ENCODE measurements around the gene IL1RAPL1.
"Not testable (repeated sequence)": the region's sequence is repeated elsewhere in the genome, so short reads cannot be mapped to it uniquely, and the experiment has no call there.

IL1RAPL1 gene

DNA sequence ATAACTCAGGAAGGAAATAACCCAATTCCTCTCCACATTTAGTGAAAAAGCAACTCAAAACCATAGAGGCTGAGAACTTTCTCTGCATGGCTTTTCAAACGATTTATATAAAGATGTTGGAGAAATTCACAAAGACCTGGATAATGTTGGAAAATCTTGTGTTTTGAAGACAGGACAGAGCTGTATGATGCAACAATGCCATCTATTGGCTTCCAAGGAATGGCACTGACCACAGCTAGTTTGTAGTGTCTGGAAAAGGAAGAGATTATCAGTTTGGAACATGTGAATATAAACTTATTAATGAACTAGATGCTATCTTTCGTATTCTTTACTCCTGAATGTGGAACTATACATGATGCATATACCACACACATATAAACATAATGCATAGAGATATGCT is 503.6 kb downstream of the IL1RAPL1 start:
- FAIRE-seq (no peak), DNase-seq (ENCODE audit: low spot score) (no peak)

DNA sequence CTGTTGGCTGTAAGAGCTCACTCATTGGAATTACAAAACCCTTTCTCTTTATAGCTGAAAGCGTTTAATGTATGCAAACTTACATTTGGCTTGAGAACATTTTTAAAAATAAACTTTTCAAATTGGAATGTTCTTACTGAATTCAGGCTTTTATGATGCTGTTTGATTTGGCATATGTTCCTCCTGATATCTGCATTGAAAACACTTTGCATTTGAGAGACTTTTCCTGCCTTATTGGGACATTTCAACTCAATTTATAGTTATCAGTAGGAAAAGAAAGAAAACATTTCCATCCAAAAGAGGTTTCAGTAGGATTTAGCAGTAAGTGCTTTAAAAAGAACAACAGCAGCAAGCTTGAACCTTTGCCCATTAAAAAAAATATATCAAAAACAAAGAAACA is 520.0 kb downstream of the IL1RAPL1 start:
- FAIRE-seq (no peak), DNase-seq (ENCODE audit: low spot score) (no peak)

DNA sequence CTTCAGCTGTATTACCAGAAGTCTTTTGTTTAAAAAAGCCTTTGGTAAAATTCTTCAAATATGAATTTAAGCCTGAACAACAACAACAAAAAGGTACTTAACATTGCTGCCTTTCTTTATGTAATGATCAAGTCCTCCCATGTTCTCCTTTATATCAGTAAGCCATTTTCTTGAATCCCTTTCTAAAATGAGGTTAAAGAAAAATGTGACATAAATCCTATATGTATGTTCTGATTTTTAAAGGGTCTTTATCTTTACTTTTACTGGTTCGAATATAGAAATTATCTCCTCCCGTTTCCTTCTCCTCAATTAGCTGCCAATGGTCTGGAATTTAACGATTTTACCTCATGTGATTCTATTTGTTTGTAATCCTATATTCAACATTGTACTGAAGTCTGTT is 522.8 kb downstream of the IL1RAPL1 start:
- no peak for FAIRE-seq
- DNase-seq (ENCODE audit: low spot score) = no peak

DNA sequence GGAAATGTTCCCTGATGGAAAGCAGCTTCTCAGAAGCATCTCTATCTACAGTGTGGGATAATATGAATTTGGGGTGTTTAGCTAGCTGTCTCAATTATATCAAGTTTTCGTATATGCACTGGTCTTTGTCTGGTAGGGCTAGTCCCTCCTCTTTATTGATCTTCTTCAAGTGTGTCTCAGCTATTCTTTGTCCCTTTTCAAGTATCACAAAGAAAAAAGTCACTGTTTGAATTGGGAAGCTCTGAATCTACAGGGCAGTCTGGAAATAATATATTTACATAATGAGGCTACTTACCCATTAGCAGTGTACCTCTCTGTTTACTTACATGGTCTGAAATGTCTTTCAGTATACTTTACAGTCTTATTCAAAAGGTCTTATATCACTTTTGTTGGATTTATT is 526.0 kb downstream of the IL1RAPL1 start:
- DNase-seq (ENCODE audit: low spot score) (no peak), FAIRE-seq (no peak)

DNA sequence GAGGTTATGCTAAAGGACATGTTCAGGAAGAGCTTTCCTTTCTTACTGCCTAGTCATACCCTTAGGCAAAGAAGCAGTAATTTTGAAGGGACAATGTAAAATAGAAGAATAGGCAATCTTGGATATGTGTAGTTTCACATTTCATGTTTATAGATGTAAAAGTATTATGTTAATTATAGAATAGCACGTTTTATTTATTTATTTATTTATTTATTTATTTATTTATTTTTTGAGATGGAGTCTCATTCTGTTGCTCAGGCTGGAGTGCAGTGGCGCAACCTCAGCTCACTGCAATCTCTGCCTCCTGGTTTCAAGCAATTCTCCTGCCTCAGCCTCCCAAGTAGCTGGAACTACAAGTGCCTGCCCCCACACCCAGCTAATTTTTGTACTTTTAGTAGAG is 535.6 kb downstream of the IL1RAPL1 start:
- not testable (repeated sequence) for FAIRE-seq; DNase-seq (ENCODE audit: low spot score)

DNA sequence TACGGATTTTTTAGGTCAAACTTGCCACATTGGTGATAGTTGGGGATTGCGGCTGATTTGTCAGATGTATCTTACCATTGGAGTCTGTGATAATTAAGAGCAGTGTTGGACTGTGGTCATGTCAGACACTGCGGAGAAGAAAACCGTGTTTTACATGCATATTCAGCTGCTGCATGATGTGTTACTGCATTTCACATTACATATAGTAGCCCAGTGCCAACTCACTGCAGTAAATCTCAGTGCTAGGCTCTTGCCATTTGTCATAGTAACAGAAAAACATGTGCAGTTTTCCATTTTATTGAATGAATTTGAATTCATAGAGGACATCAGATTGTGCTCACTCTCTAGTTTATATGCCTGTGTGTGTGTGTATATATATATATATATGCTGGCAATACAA is 543.7 kb downstream of the IL1RAPL1 start:
- no peak for FAIRE-seq
- no peak for DNase-seq (ENCODE audit: low spot score)

DNA sequence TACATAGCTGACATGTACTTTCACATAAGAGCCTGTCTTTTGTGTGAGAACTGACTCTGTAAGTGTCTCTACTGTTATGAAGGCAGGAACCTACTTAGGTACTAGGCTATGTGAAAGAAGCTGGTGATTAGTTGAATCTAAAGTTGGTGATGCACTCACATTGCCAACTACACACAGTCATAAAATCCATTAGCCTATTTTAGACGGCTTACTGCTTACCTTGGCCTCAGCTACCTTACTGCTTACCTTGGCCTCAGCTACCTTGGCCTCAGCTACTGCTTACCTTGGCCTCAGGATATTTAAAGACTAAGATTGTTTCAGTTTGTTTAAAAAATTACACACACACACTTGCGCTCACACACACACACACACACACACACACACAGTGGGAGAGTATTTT is 549.7 kb downstream of the IL1RAPL1 start:
- DNase-seq (ENCODE audit: low spot score) = no peak
- no peak for FAIRE-seq

DNA sequence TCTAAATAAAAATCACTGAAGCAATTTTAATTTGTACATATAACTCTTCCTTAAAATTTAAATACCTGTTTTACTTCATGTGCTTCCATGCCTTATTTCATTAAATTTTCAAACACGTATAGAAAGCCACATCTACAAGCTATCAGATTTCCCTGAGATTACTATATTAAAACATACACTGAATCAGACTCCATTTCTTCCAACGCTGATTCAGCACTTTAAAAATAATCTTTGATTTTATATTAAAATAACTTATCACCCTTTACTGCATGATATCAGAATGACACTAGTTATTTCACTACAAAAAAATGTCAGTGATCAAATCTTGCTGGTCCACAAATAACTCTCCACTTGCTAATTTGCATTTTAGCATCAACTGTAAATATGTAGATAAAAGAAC is 550.8 kb downstream of the IL1RAPL1 start:
- no peak for FAIRE-seq
- DNase-seq (ENCODE audit: low spot score) = no peak

DNA sequence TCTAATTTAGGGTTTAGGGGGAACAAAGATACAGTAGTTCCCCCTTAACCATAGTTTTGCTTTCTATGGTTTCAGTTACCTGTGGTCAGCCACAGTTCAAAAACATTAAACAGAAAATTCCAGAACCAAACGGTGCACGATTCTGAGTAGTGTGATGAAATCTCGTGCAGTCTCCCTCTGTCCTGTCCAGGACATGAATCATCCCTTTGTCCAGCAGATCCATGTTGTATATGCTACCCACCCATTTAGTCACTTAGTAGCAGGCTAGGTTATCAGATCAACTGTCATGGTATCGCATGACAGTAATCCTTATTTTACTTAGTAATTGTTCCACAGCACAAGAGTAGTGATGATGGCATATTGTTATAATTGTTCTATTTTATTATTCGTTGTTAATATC is 556.1 kb downstream of the IL1RAPL1 start:
- FAIRE-seq = no peak
- no peak for DNase-seq (ENCODE audit: low spot score)

DNA sequence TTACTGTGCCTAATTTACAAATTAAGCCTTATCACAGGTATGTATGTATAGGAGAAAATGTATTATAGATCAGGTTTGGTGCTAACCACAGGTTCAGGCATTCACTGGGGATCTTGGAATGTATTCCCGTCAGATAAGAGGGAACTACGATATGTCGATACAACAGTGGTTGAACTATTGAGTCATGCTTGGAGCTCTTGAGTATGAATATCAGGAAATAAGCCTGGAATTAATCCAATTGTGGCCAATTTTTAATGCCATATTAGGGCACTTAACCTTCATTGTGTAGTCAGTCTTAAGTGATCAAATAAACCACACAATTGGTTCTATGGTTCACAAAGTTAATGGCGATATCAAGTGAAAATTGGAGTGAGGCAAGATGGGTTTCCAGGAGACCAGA is 556.5 kb downstream of the IL1RAPL1 start:
- FAIRE-seq = no peak
- DNase-seq (ENCODE audit: low spot score) = no peak

DNA sequence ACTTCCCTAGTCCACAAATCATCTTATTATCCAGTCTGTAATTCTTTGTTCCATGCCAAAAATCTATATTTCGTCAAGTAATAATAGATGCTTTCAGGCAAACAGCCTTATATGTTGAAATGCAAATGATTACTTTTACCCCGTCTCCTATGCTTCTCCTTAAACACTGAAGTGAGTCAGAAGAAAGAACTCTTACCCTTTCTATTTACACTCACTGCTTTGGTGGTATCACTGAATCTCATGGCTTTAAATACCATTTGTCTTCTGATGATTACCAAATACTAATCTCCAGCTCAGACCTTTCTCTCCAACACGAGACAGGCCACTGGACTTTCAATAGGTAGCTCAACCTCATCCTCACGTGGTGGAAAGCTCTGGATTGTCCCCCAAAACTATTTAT is 558.1 kb downstream of the IL1RAPL1 start:
- DNase-seq (ENCODE audit: low spot score) (no peak), FAIRE-seq (no peak)

DNA sequence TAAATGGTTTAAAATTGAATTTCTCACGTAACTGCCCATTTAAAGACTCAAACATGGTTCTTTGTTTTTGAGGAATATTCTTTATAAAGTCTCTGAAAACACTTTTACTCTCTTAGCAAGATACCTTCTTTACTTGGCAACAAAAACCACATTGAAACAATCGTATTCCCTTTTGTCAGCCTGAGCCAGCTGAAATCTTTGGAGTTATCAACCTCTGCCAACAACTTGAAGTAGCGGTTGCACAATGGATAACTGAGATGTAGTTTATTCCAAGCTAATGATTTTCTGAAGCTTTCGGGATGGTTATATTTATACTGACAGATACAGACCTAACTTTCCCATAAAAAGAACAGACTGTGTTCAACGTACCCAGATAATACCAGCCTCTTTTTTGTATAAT is 561.3 kb downstream of the IL1RAPL1 start:
- FAIRE-seq = no peak
- DNase-seq (ENCODE audit: low spot score) = no peak

DNA sequence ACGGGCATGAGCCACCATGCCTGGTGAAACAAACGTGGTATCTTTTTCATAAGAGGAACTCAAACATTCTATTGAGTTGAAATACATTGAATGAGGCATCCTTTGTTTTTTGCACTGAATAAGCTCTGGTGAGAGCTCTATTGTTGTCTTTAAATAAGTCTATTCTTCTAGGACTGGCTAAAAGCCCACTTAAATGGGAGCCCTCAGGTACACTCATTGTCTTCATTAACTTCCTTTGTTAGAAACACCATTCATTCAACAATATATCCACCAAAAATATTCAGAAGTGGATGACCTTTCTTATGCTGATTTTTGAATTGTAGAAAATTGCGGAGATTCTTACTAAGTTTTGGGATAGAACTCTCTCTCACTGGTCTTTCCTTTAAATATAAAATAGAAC is 568.0 kb downstream of the IL1RAPL1 start:
- no peak for FAIRE-seq
- no peak for DNase-seq (ENCODE audit: low spot score)

DNA sequence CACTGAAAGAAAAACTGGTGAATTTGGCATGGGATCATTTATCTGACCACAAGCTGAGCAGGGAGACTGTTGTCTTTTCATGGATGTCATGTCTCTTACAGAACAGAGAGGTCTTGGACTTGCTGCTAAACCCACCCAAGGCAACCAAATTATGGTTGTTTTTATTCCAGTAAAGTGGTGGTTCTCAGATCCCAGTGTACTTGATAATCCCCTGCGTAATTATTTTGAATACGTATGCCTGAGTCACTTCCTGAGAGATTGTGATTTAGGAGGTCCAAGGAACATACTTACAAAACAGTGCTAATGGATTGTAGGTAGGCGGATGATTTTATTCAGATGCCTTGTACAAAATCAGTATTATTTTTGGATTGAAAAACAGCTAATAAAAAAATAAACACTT is 585.6 kb downstream of the IL1RAPL1 start:
- FAIRE-seq (no peak), DNase-seq (ENCODE audit: low spot score) (no peak)

DNA sequence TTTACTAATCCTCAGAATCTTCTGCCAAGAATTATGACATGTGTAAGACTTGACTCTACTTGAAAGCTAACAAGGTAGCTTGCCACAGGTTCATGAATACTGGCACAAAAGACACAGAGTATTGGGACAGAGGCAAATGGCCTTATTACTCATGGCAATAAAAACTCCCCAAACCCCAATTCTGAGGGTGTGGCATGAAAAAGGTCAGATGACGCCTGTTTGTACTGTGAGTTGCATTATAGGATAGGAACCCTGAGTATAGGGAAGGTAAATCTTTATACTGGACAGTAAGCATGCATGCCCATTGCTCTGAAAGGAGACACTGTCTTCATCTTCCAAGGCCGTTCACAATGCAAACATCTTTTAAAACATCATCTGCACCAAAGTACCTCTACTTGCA is 600.0 kb downstream of the IL1RAPL1 start:
- DNase-seq (ENCODE audit: low spot score) (no peak), FAIRE-seq (no peak)

DNA sequence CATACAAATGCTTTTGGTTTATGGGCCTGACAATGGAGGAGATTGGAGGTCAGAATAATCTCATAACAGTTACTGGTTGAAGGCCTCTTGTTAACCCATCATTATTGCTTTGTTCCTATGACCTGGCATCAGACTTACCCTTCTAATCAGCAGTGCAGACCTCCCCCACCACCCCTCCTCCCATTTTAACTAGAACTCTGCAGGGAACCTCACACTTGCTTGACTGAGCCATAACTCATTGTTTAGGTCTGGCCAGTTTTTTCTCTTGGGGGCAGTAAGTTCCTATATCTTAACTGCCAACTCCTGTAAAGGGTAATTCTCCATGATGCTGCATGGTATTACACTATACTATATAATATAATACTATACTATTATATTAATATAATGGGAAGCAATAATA is 609.3 kb downstream of the IL1RAPL1 start:
- FAIRE-seq = no peak
- no peak for DNase-seq (ENCODE audit: low spot score)

DNA sequence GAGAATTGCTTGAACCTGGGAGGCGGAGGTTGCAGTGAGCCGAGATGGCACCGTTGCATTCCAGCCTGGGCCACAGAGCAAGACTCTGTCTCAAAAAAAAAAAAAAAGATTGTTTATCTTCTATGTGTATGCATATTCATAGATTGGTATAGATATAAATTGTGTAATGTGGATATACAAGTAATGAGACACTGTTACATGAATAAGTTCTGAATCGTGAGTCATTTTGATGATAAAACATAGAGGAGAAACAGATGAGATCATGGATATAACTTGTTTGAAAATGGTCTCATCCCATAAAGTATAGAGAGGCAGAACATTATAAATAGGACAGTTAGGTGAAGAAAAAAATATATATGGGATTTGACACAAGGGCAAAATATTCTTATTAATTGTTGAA is 628.0 kb downstream of the IL1RAPL1 start:
- FAIRE-seq (no peak), DNase-seq (ENCODE audit: low spot score) (no peak)

DNA sequence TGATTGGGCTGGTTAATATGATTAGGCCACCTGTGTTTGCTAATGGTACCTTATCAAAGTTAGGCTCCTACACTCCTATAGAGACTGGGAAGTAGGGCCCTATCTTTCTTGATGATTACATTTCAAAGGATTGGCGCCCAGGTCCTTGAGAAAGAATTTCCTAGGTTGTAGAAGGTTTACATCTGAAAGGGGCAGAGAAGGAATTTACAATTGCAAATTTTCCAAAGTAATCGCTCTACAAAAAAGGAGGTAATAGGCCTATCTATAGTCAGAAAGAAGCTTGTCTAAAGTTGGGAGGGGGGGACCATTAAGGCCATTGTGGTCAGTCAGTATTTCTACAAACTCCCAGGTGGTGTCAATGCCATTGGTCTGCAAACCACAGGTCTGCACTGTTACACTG is 638.4 kb downstream of the IL1RAPL1 start:
- no peak for FAIRE-seq
- no peak for DNase-seq (ENCODE audit: low spot score)

DNA sequence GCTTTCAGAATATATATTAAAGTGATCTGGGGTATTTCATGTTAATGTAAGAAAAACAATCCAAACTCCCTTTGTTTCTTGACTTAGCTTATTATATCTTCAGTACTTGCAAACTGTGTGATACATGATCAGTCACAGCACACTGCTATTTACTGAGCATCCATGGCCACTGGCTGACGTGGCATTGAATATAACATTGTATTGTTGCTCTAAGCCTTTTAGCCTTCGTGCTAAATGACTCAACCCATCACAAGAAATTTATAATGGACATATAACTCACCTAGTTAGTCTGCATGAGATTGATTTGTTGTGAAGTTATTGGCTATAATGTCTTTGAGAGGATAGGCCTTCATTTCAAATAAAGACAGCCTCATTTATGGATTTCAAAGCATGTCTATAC is 642.6 kb downstream of the IL1RAPL1 start:
- no peak for FAIRE-seq

DNA sequence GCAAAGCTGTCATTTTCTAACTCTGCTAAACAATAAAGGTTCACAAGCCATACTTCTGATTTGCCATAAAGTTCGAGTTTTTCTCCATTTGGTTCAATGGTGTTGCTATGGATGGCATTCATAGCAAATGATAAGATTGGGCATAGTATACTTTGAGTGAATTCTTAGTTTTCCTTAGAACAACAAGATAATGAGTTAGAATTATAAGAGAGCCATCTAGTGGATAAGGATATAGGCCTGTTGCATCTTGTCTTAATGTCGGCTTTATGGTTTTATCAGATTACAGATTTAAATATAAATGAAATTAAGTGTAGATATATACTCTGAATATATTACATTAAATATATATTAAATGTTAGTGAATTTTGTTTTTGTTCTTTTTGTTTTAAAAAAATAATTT is 644.6 kb downstream of the IL1RAPL1 start:
- FAIRE-seq (no peak), DNase-seq (ENCODE audit: low spot score) (no peak)

More for the DNA sequence above, 642.6 kb downstream of the IL1RAPL1 start:
- DNase-seq (ENCODE audit: low spot score) = no peak

DNA sequence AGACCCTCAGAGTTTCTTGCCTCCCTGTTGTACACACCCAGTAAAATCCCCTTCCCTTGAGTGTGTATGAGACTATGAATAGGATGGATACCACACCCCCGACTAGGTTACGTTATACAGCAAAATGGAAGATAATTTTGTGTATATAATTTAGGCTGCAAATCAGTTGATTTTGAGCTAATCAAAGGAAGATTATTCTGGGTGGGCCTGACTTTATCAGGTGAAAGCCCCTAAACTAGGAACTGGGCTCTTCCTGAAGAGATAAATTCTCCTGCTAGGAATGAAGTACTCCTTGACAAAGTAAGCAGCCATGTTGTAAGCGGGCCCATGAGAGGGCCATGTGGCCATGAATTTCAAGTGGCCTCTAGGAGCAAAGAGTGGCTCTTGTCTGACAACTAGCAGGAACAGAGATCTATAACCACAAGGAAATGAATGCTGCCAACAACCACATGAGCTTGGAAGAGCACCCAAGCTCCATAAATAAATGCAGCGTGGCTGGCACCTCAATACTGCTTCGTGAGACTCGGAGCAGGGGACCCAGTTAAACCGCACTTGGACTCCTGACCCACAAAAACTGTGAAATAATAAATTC is 646.4 kb downstream of the IL1RAPL1 start:
- FAIRE-seq (no peak), DNase-seq (ENCODE audit: low spot score) (no peak)

DNA sequence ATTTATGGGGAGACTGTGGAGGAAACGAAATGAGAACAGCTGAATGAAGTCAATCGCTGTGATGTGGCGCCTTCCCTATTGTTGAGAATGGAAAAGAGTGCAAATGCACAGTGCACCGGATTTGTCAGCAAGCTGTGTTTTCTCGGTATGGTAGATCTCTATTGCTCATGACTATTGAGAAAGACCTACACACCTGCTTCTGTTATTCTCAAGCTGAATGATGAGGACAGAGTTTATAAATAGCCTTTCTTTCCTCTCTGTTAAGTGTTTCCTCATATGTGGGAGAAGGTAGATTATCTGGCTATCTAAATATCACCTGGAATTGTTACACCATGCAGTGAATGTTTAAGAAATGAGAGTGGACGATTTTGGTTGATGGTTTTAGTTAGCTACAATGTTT is 650.7 kb downstream of the IL1RAPL1 start:
- DNase-seq (ENCODE audit: low spot score) (no peak), FAIRE-seq (no peak)

DNA sequence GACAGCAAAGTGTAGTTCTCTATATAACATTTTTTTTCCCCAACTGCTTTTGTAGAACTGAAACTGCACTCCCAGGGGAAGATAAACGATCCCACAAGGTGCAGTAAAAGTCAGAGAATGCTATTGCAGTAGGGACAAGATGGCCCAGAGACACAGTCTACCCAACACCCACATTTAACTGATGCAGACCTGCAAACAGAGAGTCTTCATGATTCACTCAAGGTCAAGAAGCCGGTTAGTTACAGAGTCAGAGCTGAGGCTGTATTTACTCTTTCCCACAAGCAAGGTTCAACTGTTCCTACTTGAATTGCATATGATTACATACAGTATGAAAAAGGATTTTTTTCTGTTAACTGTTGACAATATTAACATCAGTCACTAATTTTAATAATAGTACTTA is 654.6 kb downstream of the IL1RAPL1 start:
- FAIRE-seq (no peak), DNase-seq (ENCODE audit: low spot score) (no peak)

DNA sequence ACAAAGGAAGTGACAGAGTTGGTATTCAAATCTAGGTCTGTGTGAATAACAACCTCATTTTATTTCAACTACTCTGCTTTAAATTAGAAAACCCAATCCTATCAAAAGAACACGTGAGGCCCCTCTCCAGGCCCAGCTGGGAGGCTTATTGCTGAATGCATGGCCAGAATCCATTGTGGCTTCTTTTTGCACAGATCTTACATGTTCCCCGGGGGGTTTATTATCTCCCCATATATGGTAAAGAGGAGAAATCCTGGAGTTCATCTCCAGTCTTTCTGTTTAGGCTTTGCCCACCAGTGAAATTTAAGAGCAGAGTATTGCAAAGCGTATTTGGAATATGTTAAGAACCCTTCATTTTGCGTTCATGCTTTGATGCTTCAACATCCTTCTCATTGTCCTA is 655.6 kb downstream of the IL1RAPL1 start:
- FAIRE-seq (no peak), DNase-seq (ENCODE audit: low spot score) (no peak)
